Inferior parietal cortex (tissue), 1 donor: ENCODE results near the gene SEMA6A.
"Not testable (repeated sequence)": the region's sequence is repeated elsewhere in the genome, so short reads cannot be mapped to it uniquely, and the experiment has no call there.

Source experiments
- DNase-seq: peaks from one replicate; pipeline ENCODE4 v3.0.0-alpha.2; 2016; ENCODE audit errors: extremely low spot score

The SEMA6A gene

GRCh38 chr5:116524051-116524904 is 50.3 kb downstream of the SEMA6A start:
- no peak for DNase-seq

GRCh38 chr5:116523182-116523581 is 51.4 kb downstream of the SEMA6A start:
- DNase-seq: not testable (repeated sequence)

- no peak for DNase-seq
Measured at GRCh38 chr5:116522356-116523136, 52.1 kb downstream of the SEMA6A start.

DNA sequence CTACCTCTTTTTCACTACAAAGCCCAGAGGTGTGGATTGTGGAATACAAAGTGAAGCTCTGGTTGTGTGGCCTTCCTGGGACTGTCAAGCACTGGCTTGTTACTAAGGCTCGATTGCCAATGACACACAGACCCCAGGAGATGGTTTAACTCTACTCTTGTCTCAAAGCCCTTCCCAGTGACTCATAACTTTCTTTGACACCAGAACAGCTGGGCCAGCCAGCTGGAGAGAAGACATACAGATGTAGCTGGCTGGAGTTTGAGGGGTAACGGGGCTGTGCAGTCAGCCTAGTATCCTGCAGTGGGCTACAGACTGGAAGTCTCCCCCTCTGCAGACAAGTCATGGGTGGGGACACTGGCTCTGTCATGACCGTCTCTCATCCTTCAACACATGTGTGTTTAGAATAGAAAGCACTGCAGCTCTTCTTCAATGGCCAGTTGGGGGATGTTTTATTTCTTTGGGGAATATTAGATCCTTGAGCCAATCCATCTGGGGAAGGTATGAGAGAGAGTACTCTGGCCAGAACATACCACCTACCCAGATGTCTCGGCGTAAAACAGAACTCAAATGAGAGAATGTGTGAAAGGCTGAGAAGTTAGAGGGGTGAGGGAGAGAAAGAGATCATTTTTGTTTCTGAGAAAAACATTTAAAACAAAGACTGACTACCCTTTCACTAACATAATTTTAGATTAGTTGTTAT is 53.3 kb downstream of the SEMA6A start:
- no peak for DNase-seq

GRCh38 chr5:116520771-116521170 is 53.9 kb downstream of the SEMA6A start:
- DNase-seq: no peak

GRCh38 chr5:116518423-116518822 is 56.2 kb downstream of the SEMA6A start:
- DNase-seq: no peak

DNA sequence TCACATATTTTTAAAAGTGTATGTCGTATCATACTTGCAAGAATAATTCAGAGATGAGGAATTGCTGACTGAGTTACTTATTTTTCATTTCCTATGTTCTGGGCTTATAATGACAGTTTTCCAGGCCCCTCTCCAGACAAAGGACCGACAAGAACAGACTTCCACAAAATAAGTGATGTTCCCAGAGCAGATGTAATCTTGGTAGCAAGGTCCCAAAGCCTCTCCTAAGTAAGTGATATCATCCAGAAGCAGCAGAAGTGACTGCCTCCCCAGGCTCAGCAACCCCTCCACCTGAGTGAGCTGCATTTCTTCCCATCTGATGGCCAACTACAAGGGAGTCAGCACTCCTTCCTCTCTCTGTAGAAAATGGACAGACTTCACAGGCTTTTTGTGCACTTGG is 57.1 kb downstream of the SEMA6A start:
- DNase-seq: no peak

DNA sequence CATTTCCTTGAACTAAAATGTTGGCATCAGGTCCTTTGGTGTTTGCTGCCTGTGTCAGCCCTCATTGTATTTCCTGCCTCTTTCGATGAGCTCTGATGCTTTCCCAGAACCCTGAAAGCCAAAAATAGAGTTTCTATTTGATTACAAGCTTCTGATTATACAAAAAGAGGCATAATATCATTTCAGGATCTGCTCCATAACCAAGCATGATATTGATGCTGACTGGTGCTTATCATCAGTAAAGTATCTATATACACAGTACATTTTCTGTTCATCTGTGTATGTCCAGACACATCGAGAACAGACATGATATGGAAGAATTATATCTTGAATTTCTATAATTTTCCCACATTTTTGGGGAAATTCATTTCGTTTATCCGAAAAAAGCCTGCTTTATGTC is 58.6 kb downstream of the SEMA6A start:
- DNase-seq: no peak

DNA sequence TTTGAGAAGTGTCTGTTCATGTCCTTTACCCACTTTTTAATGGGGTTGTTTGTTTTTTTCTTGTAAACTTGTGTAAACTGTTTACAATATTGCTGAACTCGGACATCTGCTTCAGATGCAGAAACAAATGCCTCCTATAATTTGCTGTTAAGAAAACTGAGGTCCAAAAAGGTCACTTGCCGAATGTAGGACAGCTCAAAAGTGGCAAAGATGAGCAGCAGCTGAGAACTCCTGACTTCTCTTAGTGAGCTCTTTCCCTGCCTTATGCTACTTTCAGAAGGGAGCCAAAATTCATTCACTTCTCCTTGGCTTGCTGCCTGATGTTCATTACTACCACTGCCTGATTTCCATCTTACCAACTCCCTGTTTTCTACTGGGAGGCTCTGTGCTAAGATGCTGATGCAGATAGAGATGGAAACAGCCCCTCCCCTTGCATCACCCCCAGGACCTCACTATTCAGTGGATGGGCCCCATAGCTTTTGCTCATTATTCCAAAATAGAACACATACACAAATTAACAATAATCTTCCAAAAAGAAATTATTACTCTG is 60.1 kb downstream of the SEMA6A start:
- no peak for DNase-seq

DNA sequence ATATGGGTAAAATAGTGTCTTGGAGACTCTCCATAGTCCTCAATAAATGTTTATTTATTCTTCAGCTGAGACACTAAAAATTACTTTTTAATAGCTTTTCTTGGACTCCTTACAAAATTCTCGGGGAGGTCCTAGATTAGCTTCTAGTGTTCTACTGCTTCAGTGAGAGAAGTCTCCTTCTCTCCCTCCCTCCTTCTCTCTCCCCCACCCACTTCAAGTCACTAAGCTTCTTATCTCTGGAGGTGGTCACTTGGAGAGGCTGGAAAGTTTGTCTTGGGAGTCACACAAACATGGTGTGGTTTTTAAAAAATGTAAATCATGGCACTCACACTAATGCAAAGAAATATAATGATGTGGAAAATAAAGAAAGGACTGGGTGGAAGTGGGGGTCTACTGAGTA is 64.1 kb downstream of the SEMA6A start:
- no peak for DNase-seq

GRCh38 chr5:116509483-116510244 is 65.0 kb downstream of the SEMA6A start:
- no peak for DNase-seq

DNA sequence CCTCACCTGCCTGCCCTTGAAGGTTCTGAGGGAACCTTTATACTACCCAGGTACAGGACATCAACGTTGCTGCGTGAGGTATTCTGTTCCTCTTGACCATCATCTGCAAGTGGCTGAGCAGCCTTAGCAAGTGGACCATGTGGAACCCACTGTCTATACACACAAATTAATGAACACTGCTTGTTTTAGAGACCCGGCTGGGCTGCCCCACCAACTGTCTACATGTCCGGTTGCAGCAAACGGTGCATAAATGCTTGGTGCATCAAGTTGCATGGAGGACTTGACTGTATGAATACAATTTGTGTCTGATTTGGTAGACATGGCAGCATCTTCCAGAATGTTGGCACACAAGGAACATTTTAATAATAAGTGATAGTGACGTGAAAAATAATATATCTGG is 65.8 kb downstream of the SEMA6A start:
- DNase-seq: no peak

- no peak for DNase-seq
Measured at GRCh38 chr5:116507941-116508655, 66.5 kb downstream of the SEMA6A start.

DNA sequence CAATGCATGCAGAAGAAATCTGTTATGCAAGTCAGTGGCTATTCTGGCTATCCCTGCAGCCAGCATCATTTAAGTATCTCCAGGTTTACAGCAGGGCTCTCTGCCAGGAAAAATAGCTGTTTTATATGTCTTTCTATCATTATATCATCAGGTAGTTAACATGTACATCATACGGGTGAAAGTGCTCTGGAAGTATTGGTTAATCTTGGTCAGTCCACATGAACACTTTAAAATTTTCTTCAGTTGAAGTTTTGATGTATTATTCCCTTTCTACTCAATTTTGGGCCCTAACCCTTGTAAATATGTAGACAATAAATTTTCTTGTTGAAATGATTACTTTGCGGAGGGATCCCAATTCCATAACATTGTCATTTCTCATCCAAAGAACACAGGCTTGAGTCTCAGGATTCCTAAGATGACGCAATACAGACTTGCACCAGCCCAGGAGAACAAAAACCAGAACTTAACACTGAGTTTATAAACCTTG is 67.5 kb downstream of the SEMA6A start:
- no peak for DNase-seq

- no peak for DNase-seq
Measured at GRCh38 chr5:116506488-116506887, 68.1 kb downstream of the SEMA6A start.

DNA sequence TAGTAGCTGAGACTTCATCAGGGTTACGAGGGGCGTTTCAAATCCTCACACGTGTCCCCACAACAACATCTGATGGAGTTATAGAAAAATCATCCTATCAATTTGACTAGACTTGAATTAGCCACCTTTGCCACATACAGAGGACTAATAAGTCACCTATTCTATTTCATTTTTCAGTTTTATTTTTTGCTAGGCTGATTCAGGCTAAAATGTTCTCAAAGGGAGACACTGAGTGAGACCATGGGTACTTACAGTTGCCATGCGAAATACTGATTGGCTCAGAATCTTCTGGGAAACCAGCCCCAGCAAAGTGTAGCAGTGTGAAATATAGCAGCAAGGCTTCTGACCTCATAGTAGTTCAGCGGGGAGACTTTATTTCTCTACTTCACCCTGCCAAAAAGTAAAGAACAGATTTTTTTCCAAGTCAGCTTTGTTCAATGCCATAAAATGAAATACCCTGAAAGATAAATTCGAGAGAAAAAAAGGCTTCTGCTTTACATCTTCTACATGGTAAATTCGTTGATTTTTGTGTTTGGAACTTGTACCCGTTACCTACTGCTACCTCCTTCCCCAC is 69.9 kb downstream of the SEMA6A start:
- DNase-seq: no peak

- DNase-seq: no peak
Measured at GRCh38 chr5:116502616-116503015, 72.0 kb downstream of the SEMA6A start.

DNA sequence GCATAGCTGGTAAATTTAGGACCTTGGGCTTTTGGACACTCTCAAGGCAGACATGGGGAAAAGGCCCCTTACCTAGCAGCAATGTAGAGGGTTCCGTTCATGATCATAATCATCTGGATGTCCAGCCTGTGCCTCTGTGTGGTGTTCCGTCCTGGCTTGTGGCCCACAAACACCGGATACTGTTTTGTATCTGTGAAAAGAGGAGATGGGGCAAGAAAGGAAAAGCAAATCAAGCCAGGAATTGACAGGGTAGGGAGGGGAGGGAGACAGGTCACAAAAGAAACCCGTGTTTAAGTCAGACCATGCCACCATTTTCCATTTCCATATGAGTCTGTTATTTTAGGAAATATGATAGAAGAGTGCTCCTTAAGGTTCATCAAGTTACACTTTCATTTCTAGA is 72.5 kb downstream of the SEMA6A start:
- no peak for DNase-seq

- no peak for DNase-seq
Measured at GRCh38 chr5:116498503-116499048, 76.0 kb downstream of the SEMA6A start.

DNA sequence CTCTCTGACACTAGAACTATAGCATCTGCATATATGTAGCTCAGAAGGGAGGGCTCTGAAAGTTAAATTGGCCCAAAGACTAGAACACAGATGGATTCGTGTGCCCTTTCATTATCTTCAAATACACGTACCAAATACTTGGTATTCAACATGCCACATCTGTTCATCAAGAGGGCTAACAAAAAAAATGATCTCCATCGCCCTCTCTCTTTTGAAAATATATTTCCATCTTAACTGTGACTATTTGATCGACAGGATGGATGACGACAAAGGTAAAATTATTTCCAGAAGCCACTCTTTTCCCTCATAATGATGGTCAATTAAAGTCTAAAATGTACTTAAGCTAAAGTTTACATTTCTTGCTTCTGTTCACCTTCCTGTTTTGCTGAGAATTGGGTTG is 77.0 kb downstream of the SEMA6A start:
- no peak for DNase-seq
